Measurements from ENCODE around the gene HDAC5.

DNA sequence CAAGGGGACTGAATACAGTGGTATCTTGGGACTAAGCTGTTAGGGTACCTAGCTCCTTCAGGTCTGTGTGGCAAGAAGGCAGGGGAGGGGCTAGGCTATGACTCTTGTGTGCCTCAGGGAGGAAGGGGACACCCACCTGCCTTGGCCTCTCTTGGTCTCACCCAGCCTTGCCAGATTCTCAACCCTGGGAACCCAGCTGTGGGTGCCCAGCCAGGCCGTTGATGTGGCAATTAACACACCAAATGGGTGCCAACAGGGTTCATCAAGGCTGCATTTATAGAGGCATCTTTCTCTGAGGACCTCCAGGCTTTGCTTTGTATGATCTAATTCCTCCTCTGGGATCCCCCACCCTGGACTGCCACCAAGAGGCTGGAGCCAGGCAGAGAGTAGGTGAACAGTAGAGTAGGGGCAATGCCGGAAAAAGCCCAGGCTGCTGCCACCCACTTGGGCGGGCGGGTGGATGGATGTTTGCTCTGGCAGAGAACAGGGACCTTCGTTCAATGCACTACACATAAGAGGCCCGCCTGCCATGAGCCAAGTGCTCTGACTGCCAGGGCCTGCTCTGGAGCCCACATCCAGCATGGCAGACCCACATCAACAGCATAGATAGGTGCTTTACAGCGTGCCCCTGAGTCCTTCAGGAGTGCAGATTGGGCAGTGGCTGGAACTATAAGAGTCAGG, 43.9 kb upstream of the HDAC5 start:
- TF ChIP-seq, protein P1, sequence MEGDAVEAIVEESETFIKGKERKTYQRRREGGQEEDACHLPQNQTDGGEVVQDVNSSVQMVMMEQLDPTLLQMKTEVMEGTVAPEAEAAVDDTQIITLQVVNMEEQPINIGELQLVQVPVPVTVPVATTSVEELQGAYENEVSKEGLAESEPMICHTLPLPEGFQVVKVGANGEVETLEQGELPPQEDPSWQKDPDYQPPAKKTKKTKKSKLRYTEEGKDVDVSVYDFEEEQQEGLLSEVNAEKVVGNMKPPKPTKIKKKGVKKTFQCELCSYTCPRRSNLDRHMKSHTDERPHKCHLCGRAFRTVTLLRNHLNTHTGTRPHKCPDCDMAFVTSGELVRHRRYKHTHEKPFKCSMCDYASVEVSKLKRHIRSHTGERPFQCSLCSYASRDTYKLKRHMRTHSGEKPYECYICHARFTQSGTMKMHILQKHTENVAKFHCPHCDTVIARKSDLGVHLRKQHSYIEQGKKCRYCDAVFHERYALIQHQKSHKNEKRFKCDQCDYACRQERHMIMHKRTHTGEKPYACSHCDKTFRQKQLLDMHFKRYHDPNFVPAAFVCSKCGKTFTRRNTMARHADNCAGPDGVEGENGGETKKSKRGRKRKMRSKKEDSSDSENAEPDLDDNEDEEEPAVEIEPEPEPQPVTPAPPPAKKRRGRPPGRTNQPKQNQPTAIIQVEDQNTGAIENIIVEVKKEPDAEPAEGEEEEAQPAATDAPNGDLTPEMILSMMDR (tag by site-specific recombination; IDR thresholded peaks at IDR 0.05), result no peak
- TF ChIP-seq YY1 (tag by site-specific recombination; IDR thresholded peaks at IDR 0.05) (no peak), GLI2 (tag by site-specific recombination; IDR thresholded peaks at IDR 0.05; ENCODE audit: borderline replicate concordance, low read depth) (no peak), ZNF701 (tag by site-specific recombination; IDR thresholded peaks at IDR 0.05) (no peak), ZSCAN30 (tag by site-specific recombination; IDR thresholded peaks at IDR 0.05) (no peak), ZBTB7A (tag by site-specific recombination; IDR thresholded peaks at IDR 0.05; ENCODE audit: low read depth) (no peak), ZNF146 (tag by site-specific recombination; IDR thresholded peaks at IDR 0.05) (no peak)
- TF ChIP-seq, protein P2, sequence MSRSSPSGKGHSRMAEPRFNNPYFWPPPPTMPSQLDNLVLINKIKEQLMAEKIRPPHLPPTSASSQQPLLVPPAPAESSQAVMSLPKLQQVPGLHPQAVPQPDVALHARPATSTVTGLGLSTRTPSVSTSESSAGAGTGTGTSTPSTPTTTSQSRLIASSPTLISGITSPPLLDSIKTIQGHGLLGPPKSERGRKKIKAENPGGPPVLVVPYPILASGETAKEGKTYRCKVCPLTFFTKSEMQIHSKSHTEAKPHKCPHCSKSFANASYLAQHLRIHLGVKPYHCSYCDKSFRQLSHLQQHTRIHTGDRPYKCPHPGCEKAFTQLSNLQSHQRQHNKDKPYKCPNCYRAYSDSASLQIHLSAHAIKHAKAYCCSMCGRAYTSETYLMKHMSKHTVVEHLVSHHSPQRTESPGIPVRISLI (tag by site-specific recombination; IDR thresholded peaks at IDR 0.05), result no peak
- TF ChIP-seq, protein P3, sequence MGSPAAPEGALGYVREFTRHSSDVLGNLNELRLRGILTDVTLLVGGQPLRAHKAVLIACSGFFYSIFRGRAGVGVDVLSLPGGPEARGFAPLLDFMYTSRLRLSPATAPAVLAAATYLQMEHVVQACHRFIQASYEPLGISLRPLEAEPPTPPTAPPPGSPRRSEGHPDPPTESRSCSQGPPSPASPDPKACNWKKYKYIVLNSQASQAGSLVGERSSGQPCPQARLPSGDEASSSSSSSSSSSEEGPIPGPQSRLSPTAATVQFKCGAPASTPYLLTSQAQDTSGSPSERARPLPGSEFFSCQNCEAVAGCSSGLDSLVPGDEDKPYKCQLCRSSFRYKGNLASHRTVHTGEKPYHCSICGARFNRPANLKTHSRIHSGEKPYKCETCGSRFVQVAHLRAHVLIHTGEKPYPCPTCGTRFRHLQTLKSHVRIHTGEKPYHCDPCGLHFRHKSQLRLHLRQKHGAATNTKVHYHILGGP (tag by site-specific recombination; IDR thresholded peaks at IDR 0.05), result no peak
- TF ChIP-seq, protein P4, sequence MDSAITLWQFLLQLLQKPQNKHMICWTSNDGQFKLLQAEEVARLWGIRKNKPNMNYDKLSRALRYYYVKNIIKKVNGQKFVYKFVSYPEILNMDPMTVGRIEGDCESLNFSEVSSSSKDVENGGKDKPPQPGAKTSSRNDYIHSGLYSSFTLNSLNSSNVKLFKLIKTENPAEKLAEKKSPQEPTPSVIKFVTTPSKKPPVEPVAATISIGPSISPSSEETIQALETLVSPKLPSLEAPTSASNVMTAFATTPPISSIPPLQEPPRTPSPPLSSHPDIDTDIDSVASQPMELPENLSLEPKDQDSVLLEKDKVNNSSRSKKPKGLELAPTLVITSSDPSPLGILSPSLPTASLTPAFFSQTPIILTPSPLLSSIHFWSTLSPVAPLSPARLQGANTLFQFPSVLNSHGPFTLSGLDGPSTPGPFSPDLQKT (IDR thresholded peaks at IDR 0.05; ENCODE audit: borderline replicate concordance, low read depth, low read length), result no peak
